NOMO-1 treated with DMSO at 0.1 percent for 48 hours (cell line): ENCODE results near the gene GUCY2C.
"Not testable (repeated sequence)": the region's sequence is repeated elsewhere in the genome, so short reads cannot be mapped to it uniquely, and the experiment has no call there.

Experiments used
- DNase-seq: peaks from one replicate; lab custom pipeline; 2025; ENCODE audit not compliant: unreplicated experiment; lab: John Stamatoyannopoulos, UW

GUCY2C gene

DNA sequence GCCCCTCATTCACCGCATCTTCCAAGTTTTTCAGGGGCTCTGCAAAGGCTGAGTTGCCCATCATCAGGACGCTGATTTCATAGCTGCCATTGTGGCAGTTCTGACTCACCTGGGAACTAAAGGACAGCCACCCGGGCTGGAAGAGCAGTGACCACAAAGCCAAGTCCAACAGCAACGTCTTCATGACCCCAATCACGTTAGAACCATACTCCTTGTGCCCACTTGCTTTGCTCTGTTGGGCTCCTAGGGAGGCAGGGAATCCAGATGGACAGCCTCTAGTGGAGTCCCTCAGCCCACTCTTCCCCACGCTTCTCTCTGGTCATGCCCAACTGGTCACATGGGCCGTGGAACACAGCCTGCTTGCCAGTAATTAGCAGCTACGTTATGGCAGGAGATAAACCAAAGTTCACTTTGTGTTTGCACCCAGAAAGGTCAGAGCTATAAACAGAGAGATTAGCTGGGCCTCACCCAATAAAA is at the start of gene GUCY2C:
Gene GUCY2C, minus strand, starts transcription at position 335 of the 477 bp plus-strand sequence. Its CDS starts 151 bp downstream, at position 184.
- no peak for DNase-seq

DNA sequence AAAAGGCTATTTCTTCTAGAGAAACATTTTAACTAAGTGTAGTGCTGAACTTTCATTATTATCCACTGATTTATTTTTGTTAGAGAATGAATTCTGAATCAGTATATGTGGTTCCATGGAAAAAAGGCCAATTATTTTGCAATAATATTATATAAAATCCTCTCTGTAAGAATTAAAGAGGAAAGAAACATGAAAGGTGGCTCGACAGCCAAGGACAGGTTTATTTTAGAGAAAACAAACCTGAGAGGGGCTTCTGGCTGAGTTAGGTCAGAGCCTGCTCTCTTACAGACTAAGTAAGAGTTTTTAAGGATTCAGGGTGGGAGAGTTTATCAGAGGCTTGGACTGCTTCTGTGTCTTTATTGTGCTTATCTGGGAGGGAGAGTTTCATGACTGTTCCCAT is 46.7 kb upstream of the GUCY2C start:
- DNase-seq, result no peak

DNA sequence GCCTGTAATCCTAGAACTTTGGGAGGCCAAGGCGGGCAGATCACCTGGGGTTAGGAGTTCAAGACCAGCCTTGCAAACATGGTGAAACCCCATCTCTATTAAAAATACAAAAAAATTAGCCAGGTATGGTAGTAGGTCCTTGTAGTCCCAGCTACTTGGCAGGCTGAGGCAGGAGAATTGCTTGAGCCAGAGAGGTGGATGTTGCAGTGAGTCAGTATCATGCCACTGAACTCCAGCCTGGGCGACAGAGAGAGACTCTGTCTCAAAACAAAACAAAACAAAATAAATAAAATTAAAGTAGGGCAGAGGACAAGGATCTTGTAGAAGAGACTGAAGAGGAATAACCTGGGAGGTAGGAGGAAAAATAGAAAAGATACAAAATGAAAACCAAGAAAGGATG is 45.5 kb upstream of the GUCY2C start:
- DNase-seq, result no peak

- DNase-seq, result no peak
These were observed 44.8 kb upstream of the GUCY2C start for GRCh38 chr12:14741153-14741552.

DNA sequence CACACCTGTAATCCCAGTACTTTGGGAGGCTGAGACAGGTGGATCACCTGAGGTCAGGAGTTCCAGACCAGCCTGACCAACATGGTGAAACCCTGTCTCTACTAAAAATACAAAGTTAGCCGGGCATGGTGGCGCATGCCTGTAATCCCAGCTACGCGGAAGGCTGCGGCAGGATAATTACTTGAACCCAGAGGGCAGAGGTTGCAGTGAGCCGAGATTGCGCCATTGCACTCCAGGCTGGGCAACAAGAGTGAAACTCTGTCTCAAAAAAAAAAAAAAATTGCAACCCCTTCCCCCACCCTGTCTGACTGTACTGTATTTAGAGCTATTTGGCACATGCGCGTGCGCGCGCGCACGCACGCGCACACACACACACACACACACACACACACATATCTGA is 40.0 kb upstream of the GUCY2C start:
- not testable (repeated sequence) for DNase-seq

GRCh38 chr12:14731821-14732220 is 35.4 kb upstream of the GUCY2C start:
- no peak for DNase-seq

DNA sequence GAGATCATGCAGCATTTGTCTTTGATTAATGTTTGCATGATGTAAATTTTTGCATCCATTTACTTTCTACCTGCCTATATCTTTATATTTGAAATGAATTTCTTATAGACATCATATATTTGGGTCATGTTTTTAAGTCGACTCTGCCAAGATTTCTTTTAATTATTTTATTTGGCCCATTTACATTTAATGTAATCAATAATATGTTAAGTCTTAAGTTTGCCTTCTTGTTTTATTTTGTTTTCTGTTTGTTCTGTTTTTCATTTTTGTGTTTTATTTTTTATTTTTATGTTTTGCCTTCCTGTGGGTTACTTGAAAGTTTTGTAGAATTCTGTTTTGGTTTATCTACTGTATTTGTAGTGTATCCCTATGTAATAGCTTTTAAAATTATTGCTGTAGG is 33.2 kb upstream of the GUCY2C start:
- no peak for DNase-seq

DNA sequence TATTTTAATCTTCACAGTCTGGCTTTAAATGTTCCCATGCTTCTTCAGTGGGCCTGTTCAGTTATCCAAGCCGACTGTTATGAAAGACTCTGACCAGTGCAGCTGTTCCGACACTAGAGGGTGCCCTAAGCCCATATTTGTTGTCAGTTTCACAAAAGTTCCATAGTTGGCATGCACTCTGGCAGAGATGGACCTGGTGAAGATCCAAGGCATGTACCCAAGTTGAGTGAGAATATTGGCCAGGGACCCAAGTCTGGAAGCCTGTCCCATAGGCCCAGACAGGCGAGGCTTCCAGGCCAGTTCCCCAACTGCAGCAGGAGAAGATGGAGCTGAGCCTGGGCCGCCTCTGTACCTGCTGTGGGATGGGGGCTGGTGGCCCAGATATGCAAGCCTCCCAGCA is 27.4 kb upstream of the GUCY2C start:
- DNase-seq, result peak; percentile 27

- peak; percentile 28 for DNase-seq
These were observed 20.5 kb upstream of the GUCY2C start for GRCh38 chr12:14716848-14717444.

- no peak for DNase-seq
These were observed 18.0 kb upstream of the GUCY2C start for GRCh38 chr12:14714437-14714836.

GRCh38 chr12:14710632-14711320 is 14.4 kb upstream of the GUCY2C start:
- peak; percentile 4 for DNase-seq

GRCh38 chr12:14701809-14702568 is 5.6 kb upstream of the GUCY2C start:
- no peak for DNase-seq

DNA sequence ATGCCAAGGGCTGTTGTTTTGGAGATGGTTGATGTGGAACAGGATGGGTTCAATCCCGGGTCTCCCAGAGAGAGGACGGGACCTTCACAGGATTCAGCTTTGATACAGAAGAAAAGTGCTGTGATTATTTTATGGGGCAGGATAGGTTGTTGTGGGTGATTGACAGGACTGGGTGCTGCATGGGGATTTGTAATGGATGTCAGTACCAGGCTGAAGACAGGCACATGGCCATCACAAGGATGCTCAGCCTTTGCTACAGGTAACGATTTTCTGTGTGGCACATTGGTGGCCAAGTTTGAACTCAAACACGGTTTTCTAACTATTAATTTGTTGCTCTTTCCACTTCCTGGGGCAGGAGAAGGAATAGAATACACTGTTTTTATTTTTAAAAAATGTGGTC is 4.5 kb upstream of the GUCY2C start:
- no peak for DNase-seq

DNA sequence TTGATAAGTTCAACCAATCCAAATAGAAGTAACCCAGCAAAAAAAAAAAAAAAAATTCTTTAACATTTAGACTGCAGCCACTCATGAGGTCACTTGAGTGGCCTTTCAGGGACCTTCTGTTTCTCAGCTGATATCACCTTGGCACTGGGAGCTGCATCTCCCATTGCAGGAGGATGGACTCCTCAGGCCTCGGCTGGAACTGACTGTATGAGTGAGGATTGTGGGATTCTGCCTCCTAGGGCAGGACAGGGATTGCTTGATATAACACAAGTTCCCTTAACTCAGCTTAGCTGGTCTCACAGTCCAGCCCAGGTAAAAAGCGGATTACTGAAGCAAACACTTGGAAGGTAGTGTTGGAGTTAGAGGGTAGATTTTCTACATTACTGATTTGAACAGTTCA is 3.5 kb upstream of the GUCY2C start:
- no peak for DNase-seq

GRCh38 chr12:14698555-14698954 is 2.2 kb upstream of the GUCY2C start:
- no peak for DNase-seq

DNA sequence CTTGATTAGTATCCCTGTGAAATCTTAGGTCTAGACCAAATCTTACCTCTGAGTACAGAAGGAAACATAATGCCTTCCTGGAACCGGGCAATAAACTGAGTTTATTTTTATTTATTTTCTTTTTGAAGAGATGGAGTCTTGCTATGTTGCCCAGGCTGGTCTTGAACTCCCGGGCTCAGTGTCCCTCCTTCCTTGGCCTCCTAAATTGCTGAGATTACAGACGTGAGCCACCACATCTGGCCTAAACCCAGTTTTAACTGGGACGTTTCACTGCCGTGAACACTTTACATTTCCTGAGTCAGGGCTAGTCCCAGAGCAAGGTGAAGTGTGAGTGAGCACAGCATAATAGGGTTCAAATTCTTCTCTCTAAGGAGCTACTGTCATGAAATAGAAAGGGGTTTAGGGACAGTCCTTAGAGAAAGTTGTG is 671 bp downstream of the GUCY2C start:
- no peak for DNase-seq

DNA sequence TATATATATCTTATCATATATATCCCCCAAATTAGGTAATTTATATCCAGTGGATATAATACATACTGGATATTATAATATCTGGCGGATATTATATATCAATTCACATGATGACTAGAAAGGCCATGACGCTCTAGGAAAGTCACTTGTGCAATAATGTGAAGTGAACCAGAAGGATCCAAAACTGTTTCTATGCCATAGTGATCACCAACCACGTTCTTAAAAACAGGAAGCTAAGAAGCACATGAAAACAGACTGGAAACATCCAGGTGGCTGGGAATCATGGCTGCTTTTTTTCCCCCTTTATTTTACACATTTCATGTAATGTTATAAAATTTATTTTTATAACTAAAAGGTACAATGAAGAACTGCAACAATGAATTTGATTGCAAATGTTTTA is 1.4 kb downstream of the GUCY2C start:
- no peak for DNase-seq

- no peak for DNase-seq
These were observed 2.2 kb downstream of the GUCY2C start for GRCh38 chr12:14694145-14694714.

DNA sequence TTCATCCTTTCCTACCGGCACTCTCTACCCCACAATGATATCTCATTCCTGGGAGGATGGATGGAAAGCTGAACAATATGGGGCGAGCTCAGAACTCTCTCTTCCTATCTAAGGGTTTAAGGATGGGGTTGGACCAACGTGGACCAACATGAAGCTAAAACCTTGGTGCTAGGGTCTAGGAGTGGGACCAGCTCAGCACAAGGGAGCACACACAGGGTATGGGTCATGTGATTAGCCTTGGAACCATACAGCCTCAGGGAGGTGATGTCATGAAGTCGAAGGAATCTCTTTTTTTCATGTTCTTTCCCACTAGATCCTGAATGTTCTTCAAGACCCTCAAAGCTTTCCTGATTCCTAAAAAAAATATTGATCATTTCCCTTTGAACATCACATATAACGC is 3.3 kb downstream of the GUCY2C start:
- DNase-seq, result no peak

DNA sequence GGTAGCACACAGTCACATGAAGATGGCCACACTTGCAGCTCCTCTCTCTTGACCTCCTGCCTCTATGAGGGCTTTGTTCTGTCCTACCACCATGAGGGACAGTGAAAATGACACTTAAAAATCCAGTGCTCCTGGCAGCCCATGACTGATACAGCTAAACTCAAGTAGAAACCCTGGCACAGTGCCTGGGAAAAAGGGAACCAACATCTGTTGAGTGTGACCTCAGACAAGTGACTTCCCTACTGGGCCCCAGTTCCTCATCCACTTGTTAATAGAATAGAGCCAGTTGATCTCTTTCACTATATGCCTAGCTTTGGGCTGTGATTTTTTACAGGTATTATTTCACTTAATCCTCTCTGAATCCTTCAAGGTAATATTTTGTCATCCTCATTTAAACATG is 4.8 kb downstream of the GUCY2C start:
- peak; percentile 85 for DNase-seq

DNA sequence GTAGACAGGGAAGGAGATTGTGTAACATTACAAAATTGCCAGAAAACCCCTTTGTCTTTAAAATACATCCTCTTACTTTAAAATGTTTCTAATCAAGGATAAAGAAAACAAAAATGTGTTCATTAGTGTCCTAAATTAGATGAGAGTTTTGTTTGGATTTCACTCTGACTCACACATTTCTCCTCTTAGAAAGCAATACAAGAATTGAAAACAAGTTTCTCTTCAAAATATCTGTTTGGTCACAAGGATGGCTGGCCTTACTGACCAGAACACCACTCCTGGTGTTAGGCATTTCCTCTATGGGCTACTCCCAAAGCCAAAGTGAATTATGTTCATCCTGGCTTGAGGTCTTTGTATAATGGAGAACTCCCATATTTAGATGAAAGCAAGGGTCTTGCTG is 6.4 kb downstream of the GUCY2C start:
- DNase-seq, result no peak

DNA sequence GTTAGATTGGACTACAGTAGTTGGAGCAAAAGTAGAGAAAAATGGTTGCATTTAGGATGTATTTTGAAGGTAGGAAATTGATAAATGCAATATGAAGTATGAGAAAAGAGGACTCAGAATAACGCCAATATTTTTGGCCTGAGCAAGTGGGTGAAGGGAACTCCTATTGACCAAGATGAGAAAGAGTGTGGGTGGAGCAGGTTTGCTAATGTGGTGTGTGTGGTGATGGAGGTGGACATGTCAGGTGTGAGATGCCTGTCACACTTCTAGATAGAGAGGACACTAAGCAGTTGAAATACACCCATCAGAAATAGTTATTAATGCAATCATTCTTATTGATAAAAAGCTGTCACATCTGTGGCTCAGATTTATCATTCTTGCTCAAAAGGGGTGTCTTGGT is 7.3 kb downstream of the GUCY2C start:
- no peak for DNase-seq
